Nephron progenitor cell (in vitro differentiated cells): Measurements from ENCODE around the gene EIF4EBP2.

Experiments used
- DNase-seq: peaks from one replicate; pipeline ENCODE4 v3.0.0; 2021
- H3K27ac Mint-ChIP-seq: 2 replicates; pipeline ENCODE4 v1.8.0; 2021; ENCODE audit warnings: mild to moderate bottlenecking, moderate library complexity, mixed read lengths
- H3K27me3 Mint-ChIP-seq: 2 replicates; pipeline ENCODE4 v1.8.0; 2021; ENCODE audit warnings: mild to moderate bottlenecking, low read depth, mixed read lengths; ENCODE audit not compliant: poor library complexity
- H3K36me3 Mint-ChIP-seq: 2 replicates; pipeline ENCODE4 v1.8.0; 2021; ENCODE audit warnings: low read depth, mixed read lengths
- H3K4me1 Mint-ChIP-seq: 2 replicates; pipeline ENCODE4 v1.8.0; 2021; ENCODE audit warnings: mixed read lengths
- H3K4me3 Mint-ChIP-seq: 2 replicates; pipeline ENCODE4 v1.8.0; 2021; ENCODE audit warnings: mild to moderate bottlenecking, moderate library complexity, mixed read lengths
- H3K9me3 Mint-ChIP-seq: 2 replicates; pipeline ENCODE4 v1.8.0; 2021; ENCODE audit warnings: mild to moderate bottlenecking, moderate library complexity, mixed read lengths
- TF ChIP-seq, protein P1 (sequence below): fragments of 200-600 bp; sonication (generic); IDR thresholded peaks from 2 replicates; pipeline ENCODE4 v1.5.0; 2021; ENCODE audit warnings: antibody characterized with exemption

Gene EIF4EBP2

DNA sequence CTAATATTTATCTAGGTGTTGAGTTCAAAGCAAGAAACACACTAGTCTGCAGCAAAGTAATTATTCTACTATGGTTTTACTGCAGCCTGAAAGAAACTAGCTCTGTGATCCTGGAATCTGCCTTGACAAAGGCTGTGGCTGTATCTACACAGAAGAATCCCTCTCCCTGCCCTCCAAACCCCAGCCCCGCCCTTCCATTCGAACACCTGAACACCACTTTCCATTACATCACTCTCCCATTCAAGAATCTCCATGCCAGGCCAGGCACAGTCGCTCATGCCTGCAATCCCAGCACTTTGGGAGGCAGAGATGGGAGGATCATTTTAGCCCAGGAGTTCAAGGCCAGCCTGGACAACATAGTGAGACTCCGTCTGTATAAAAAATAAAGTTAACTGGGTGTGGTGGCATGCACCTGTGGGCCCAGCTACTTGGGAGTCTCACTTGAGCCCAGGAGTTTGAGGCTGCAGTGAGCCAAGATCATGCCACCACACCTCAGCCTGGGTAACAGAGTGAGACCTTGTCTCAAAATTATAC, 44.9 kb upstream of the EIF4EBP2 start:
- Mint-ChIP-seq H3K27ac (no peak overlapping the region), H3K27me3 (peaks cover 8% of the 10 kb centered on the region), H3K9me3 (no peaks in the 10 kb centered on the region), H3K4me1 (peaks cover 25% of the 10 kb centered on the region), H3K4me3 (no peak overlapping the region), H3K36me3 (no peaks in the 10 kb centered on the region)
- no peak for DNase-seq
- TF ChIP-seq, protein P1, sequence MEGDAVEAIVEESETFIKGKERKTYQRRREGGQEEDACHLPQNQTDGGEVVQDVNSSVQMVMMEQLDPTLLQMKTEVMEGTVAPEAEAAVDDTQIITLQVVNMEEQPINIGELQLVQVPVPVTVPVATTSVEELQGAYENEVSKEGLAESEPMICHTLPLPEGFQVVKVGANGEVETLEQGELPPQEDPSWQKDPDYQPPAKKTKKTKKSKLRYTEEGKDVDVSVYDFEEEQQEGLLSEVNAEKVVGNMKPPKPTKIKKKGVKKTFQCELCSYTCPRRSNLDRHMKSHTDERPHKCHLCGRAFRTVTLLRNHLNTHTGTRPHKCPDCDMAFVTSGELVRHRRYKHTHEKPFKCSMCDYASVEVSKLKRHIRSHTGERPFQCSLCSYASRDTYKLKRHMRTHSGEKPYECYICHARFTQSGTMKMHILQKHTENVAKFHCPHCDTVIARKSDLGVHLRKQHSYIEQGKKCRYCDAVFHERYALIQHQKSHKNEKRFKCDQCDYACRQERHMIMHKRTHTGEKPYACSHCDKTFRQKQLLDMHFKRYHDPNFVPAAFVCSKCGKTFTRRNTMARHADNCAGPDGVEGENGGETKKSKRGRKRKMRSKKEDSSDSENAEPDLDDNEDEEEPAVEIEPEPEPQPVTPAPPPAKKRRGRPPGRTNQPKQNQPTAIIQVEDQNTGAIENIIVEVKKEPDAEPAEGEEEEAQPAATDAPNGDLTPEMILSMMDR = no peak

DNA sequence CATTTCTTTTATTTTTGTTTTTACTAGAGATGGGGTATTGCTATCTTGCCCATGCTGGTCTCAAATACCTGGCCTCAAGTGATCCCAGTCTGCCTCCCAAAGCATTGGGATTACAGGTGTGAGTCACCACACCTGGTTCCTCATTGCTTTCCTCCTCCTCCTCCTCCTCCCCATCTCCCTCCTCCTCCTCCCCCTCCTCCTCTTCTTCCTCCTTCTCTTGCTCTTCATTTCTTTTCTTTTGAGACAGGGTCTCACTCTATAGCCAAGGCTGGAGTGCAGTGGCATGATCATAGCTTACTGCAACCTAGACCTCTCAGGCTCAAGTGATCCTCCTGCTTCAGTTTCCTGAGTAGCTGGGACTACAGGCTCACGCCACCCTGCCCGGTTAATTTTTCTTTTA, 43.7 kb upstream of the EIF4EBP2 start:
- Mint-ChIP-seq H3K4me3 (no peak overlapping the region), H3K27ac (no peak overlapping the region), H3K27me3 (peaks cover 11% of the 10 kb centered on the region), H3K36me3 (no peaks in the 10 kb centered on the region), H3K9me3 (no peaks in the 10 kb centered on the region), H3K4me1 (peaks cover 25% of the 10 kb centered on the region)
- DNase-seq = no peak
- TF ChIP-seq, protein P1 = no peak

DNA sequence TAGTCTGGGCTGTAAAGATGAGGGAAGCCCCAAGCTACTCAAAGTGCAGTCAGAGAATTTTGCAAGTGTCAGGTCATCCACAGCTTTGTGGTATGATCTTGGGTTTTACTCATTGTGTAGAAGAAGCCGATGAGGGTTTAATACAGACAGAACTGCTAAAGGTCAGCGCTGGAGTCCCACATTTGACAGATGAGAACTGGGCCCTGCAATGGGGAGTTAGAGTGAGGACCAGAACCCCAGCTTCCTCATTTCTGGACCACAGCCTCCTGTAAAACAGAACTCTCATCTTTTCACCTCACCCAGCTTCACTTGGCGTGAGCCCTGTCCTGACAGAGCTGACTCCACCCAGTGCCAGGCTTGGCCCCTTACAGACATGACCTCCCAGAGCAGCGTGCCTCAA, 41.6 kb upstream of the EIF4EBP2 start:
- Mint-ChIP-seq H3K27me3 (peaks cover 13% of the 10 kb centered on the region), H3K4me3 (no peak overlapping the region), H3K4me1 (peaks cover 16% of the 10 kb centered on the region), H3K36me3 (no peaks in the 10 kb centered on the region), H3K27ac (no peak overlapping the region), H3K9me3 (no peaks in the 10 kb centered on the region)
- TF ChIP-seq, protein P1 = no peak
- DNase-seq = no peak

DNA sequence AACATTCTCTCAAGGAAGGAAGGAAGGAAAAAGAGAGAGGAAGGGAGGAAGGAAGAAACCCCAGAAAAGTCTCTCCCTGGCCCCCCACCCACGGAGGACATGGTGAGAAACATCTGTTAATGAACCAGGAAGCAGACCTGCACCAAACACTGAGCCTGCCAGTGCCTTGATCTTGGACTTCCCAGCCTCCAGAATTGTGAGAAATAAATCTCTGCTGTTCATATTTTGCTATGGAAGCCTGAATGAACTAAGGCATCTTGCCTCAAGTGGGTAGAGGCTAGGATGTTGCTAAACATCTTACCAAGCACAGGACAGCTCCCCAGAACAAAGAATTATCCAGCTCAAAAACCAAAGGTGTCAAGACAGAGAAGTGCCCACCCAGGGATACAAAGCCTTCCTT, 40.7 kb upstream of the EIF4EBP2 start:
- H3K9me3 Mint-ChIP-seq = no peaks in the 10 kb centered on the region
- no peak overlapping the region for H3K27ac Mint-ChIP-seq
- H3K4me3 Mint-ChIP-seq = no peak overlapping the region
- H3K36me3 Mint-ChIP-seq = no peaks in the 10 kb centered on the region
- H3K4me1 Mint-ChIP-seq = peaks cover 16% of the 10 kb centered on the region
- TF ChIP-seq, protein P1 = no peak
- peaks cover 13% of the 10 kb centered on the region for H3K27me3 Mint-ChIP-seq
- DNase-seq = no peak

DNA sequence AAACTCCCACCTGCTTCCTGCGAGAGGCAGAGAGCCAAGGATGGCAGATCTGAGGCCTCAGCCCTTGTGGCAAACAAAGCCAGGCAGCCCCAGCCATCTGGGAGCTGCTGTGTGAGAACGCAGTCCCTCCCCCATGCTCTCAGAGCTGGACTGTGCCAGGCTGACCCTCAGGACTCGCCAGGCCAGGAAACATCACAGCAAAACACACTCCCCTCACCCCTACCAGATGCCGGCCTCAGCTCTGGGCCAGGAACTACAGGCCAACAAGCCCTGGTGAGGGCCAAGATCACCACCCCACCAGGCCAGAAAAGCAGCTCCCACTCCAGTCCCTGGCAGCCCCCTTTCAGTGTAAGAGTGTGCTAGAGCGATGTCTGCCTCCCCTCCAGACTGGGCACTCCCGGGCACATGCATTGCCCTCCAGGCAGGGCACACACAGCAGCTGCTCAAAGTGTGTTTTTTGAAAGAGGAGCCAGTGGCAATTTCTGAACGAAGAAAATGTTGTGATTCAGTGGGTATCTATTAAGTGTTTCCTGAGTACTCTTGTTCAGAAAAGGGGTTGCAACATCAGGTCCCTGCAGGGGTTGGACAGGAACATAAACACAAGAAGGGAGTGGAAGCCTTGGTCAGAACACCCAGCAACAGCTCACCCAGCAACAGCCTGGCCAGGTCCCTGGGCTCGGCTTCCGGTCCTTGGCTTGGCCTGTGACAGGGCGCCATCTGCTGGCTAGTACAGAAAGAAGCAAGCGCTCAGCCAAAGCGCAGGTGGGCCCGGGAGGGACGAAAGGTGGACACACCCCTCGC, 39.8 kb upstream of the EIF4EBP2 start:
- no peak overlapping the region for H3K4me3 Mint-ChIP-seq
- peaks cover 8% of the 10 kb centered on the region for H3K27me3 Mint-ChIP-seq
- H3K36me3 Mint-ChIP-seq = no peaks in the 10 kb centered on the region
- TF ChIP-seq, protein P1 = peak; percentile 86
- H3K4me1 Mint-ChIP-seq = peaks cover 22% of the 10 kb centered on the region
- no peaks in the 10 kb centered on the region for H3K9me3 Mint-ChIP-seq
- no peak overlapping the region for H3K27ac Mint-ChIP-seq
- DNase-seq = peak; percentile 89

DNA sequence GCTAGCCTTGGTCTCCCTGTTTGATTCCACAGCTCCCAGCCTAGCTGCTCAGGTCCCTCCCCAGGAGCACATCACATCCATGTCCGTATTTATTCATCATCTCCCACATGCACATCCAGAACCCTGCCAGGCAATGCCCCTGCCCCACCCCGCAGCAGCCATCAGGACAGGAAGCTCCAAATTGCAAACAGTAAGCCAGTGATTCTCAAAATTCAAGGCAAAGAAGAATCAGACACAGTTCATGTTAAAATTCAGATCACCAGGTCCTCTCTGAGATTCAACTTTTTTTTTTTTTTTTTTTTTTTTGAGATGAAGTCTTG, 39.2 kb upstream of the EIF4EBP2 start:
- TF ChIP-seq, protein P1 = no peak
- no peak for DNase-seq
- Mint-ChIP-seq H3K36me3 (no peaks in the 10 kb centered on the region), H3K27me3 (peaks cover 5% of the 10 kb centered on the region), H3K9me3 (no peaks in the 10 kb centered on the region), H3K4me3 (no peak overlapping the region), H3K27ac (no peak overlapping the region), H3K4me1 (peaks cover 28% of the 10 kb centered on the region)
